Lung microvascular endothelial cell (primary cell): ENCODE data around the gene TRIM75. TPM values are rescaled to one million over a fixed set of nuclear protein-coding genes. Genes with fewer than 3 reads are reported as not detected.
A peak's percentile ranks its signal among the peaks of the same experiment; 100 is the strongest.
"Not testable (repeated sequence)": the region's sequence is repeated elsewhere in the genome, so short reads cannot be mapped to it uniquely, and the experiment has no call there.

ENCODE experiments used
- DNase-seq, 2 donors: peaks; one replicate each; pipeline versions ENCODE4 v3.0.0 to v3.0.0-alpha.2; 2010; ENCODE audit warnings: low read depth in 2 of 2
- total RNA-seq: library from RNA; depleted of rRNA; stranded (reverse); fragments of >200 nt; gene quantifications from 2 replicates; pipeline ENCODE4 v1.2.1, GENCODE V29; 2014

TRIM75 gene
- total RNA-seq, result not detected in 2 replicates

DNA sequence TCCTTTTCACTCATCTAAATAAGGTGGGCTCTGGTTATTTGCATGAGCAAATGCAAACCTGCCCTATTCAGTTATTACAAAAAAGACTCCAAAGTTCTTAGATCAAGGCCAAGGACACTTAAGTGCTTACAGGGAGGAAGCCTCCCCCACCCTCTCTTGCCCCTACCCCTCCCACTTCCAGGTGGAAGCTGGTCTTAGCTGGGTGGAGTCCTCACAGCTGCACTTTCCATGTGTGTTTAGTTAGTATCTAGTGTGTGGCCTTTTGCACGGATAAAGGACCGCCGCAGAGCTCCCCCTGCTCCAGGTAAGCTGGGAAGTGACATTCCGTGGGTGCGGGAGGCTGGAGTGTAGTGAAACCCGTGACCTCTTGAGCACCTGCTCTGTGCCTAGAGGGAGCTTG is at the start of gene TRIM75:
TSS of gene TRIM75 (plus strand) at position 222 of the 400 bp plus-strand sequence. CDS start 5,282 bp downstream, outside the sequence.
- DNase-seq, result no peak

DNA sequence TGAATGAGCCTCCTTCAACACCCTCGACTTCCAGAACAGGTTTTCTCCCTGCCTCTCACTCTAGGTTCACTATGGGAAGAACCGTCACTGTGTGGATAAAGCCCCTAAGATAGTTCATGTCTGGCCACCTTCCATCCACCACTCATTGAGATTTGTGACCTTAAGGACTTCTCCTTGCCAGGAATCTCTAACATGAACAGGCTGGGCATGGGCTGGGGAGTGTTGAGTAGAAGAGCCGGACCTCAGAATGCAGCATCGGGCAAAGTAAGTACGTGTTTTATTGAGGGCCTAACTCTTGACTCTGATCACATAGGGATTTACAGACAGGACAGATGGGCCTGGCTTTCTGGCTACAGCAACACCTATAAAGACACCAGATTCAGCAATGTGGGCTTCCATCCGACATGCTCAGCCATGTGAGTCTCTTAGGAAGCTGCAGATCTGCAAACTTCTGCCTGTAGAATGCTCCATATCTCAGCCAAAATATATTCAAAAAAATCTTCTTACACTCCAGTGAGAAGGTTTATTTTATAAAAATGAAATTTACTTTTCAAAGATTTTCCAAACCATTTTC is 48.2 kb upstream of the TRIM75 start:
- no peak for DNase-seq

DNA sequence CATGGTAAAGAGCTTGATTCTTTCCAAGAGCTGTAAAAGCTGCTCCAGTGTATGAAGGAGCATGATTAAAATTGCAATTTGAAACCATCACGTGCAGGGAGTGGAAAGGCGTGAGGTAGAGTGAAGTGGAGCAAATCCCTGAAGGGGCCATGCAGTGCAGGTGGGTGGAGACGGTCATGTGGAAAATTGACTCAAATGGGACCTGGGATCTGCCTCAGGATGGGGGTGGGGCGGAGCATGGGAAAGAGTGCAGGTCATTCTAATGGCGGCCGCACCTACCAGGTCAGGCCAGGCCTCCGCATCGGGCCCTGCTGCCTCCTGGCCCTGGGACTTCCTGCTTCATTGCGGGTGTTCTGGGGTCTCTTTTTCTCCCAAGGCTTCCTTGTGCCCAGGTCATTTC is 47.2 kb upstream of the TRIM75 start:
- DNase-seq, result no peak

DNA sequence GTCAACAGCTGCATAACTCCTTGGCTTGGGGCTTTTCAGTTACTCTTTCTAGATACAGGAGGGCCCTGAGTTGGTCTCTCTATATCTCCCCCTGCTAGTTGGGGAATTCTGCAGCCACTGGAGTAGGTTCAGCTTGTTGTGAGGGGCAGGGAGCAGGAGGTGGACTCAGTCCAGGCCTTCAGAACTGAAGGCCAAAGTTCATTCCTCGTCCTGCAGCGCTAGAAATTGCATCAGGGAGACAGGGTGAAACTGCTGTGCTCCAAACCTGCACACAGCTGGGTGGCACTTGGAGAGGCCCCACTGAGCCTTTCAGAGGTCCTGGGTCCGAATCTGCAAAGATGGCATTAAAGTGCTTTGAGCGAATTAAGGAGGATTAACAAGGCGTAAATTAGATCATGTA is 46.8 kb upstream of the TRIM75 start:
- DNase-seq, result no peak

DNA sequence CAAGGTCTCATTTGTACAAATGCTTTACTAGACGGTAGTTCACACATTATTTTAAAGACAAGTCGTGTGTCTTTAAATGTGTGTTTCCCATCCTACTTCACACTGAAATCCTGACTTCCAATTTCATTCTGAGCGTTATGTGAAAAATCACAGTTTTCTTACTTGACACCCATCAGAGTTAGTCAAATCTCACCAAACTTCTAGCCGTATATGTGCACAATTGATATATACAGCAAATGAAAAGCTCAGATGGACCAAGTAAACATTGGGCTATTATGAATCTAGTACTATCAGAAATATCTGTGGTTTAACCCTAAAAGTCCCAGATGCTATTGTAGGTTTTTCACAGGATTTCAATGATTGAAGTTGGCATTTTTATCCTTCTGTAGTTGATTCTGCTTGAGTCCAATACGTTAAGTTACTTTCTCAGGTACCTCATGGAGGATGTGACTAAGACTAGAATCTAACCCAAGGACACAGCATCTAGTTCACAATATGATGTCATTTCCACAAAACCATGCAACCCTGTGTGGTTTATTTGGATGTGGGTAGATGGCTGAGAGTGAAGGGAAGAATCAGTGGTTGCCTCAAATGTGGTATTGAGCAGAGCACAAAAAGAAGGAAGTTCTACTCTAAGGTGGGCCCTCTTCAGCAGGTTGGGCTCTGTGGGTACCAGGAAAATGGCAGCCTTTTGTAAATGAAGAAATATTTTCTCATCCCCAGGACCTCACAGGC is 44.0 kb upstream of the TRIM75 start:
- no peak for DNase-seq

DNA sequence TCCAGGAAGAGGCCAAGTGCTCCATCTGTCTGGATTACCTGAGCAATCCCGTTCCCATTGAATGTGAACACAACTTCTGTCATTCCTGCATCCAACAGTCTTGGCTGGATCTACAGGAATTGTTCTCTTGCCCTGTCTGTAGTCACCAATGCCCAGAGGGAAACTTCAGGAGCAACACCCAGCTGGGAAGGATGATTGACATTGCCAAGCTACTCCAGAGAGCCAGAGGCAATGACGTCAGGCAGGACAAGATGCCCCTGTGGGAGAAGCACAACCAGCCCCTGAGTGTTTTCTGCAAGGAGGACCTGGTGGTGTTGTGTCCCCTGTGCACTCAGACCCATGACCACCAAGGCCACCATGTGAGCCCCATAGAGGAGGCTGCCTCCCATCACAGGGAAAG is 43.2 kb upstream of the TRIM75 start:
- no peak for DNase-seq

DNA sequence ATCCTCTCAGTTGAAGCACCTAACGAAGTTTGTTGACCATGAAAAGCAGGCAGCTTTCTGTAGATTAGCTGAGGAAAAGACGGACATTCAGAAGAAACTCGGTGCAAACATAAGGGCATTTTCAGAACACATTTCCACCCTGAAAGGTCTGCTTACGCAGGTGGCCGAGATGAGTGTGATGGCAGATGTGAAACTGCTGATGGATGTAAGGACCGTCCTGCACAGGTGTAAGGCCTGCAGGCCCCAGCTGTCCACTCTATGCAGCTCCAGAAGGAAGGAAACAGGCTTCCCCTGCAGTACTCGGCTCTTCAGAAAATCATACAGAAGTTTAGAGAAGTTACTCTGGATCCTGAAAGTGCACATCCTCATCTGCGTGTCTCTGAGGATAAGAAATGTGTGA is 42.7 kb upstream of the TRIM75 start:
- DNase-seq, result no peak

DNA sequence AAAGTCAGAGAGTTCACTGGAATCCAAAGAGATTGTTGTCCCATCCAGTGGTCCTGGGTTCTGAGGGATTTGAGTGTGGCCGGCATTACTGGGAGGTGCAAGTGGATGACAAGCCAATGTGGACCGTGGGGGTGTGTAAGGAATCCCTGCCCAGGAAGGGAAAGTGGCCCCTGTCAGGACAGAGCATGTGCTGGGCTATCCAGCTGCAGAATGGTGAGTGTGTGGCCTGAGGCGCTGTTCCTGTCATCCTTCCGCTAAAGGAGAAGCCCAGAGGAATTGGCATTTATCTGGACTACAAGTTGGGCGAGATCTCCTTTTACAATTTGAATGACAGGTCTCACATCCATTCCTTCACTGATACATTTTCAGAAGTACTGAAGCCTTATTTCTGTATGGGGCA is 42.3 kb upstream of the TRIM75 start:
- DNase-seq, result no peak

DNA sequence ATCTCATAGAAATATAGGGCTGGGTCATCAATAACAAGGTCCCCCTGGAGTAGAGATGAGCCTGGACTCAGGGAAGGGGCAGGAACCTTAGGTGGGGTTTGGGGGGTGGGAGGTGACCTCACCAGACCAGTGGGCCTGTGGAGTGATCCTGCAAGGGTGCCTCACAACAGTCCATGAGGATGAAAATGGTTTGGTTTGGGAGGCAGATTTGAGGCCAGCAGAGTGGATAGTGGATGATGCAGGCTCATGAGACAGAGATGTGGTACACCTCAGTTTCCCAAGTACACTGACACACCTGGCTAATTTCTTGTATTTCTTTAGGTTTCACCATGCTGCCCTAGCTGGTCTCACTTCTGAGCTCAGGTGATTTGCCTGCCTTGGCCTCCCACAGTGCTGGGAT is 40.0 kb upstream of the TRIM75 start:
- no peak for DNase-seq

DNA sequence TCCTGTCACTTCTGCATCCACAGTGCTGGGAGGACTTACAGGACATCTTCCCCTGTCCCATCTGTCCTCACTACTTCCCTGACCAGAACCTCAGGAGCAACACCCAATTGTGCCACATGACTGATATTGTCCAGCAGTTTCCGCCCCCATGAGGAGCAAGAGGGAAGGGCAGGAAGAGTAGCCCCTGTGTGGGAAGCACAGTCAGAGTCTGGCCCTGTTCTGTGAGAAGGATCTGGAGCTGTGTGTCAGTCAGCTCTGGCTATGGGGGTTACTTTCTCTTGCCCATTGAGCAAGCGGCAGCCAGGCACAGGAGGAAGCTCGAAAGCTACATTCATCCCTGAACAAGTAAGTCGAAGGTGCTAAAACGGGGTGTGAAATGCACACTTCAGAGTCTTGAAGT is 36.7 kb upstream of the TRIM75 start:
- peak in 1 of 2 donors; percentile 1 for DNase-seq

DNA sequence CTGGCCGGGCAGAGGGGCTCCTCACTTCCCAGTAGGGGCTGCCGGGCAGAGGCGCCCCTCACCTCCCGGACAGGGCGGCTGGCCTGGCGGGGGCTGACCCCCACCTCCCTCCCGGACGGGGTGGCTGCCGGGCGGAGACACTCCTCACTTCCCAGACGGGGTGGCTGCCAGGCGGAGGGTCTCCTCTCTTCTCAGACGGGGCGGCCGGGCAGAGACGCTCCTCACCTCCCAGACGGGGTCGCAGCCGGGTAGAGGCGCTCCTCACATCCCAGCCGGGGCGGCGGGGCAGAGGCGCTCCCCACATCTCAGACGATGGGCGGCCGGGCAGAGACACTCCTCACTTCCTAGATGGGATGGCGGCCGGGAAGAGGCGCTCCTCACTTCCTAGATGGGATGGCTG is 33.7 kb upstream of the TRIM75 start:
- DNase-seq, result not testable (repeated sequence)

DNA sequence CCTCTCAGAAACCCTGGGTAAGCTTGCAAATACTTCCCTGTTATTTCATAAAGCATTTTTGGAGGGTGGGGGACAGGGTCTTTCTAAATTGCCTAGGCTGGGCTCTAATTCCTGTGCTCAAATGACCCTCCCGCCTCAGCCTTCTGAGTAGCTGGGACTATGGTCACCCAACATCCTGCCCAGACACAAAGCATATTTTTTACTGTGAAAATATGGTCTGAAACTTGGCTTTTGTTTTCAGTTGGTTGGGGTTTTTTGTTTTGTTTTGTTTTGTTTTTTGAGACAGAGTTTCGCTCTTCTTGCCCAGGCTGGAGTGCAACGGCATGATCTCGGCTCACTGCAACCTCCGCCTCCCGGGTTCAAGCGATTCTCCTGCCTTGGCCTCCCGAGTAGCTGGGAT is 27.9 kb upstream of the TRIM75 start:
- DNase-seq, result not testable (repeated sequence)

DNA sequence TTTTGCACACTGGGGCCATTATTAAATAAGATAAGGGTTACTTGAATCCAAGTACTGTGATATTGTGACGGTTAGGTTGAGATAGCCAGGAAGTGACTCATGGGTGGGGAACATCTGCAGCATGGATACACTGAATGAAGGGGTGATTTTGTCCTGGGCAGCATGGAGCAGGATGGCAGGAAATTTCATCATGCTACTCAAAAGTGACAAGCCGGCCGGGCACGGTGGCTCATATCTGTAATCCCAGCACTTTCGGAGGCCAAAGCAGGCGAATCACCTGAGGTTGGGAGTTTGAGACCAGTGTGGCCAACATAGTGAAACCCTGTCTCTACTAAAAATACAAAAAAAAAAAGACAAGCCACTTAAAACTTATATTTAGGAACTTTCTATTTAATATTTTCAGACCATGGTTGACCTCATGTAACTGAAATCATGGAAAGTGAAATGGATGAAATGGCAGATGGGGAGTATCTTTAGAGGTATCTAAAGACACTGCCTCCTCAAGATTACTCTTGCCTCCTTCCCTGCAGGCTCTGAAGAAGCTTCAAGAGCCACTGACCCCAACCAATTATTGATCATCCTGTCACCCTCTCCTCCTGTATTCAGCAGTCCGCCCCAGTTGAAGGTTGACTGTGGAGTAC is 25.8 kb upstream of the TRIM75 start:
- peak in 1 of 2 donors; percentile 4 for DNase-seq

DNA sequence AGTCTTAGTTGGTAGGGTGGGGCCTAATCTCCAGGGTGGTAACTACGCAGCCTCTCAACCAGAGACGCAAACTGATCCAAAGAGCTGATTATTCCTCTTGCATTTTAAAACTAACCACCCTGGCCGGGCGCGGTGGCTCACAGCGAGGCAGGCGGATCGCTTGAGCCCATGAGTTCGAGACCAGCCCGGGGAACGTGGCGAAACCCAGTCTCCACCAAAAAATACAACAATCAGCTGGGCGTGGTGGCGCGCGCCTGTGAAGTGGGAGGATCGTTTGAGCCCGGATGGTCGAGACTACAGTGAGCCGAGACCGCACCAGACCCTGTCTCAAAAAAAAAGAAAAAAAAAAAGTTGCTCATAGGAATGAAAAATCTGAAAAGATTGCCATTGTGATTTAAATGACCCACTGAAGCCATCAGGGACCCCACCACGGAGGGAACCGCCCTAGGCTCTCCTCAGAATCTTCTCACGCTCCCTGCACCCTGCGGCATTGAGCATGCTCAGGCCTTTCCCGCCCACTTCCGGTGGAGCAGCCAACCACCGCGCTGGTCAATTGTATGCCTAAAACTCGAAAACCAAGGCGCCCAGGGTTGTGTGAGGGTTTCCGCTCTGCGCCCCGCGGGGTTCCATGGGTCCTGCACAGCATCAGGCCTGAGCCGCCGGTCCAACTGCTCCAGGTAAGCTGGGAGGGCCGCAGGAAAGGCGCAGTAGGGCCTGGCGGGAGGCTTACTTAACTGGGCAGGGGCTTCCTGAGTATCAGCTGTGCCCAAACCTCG is 22.0 kb upstream of the TRIM75 start, which contains the start of gene TRIM60:
TSS of gene TRIM60 (plus strand) at position 564 of the 776 bp plus-strand sequence. CDS start 8,074 bp downstream, outside the sequence.
- DNase-seq, result no peak

DNA sequence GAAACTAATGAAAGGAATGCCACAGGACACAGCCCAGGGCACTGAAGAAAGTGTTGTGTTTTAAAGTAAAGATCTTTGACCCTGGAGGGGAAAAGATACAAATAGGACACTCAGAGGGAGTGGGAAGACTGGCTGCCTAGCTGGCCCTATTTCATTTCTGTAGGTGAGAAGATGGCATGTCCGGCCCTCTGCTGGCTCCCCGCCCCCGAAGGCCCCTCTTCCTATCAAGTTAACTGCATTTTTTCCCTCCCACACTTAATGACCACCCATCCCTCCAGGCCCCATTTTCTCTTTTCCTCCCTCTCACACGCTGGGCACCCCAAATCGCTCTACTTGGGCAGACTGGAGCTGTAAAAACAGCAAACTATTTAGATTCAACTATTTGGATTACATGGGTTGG is 5.5 kb upstream of the TRIM75 start:
- no peak for DNase-seq

DNA sequence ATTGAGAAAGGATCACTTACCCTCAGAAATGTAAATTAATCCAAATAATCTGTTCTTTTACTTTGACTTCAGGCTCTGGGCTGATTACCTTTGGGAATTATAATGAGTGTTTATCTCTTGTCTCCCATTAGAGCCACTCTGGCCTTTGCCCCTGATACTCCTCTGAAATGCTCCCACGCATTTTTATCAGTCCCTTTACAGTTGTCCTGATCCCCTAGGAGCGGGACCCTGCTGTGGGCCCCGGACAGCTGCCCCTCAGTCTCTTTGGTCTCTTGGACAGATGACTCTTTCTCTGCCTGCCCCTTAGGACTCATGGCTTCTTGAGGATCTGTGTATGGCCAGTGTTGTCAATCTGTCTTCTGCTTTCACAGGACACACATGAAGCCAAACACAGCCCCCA is 1.0 kb upstream of the TRIM75 start:
- DNase-seq, result no peak

DNA sequence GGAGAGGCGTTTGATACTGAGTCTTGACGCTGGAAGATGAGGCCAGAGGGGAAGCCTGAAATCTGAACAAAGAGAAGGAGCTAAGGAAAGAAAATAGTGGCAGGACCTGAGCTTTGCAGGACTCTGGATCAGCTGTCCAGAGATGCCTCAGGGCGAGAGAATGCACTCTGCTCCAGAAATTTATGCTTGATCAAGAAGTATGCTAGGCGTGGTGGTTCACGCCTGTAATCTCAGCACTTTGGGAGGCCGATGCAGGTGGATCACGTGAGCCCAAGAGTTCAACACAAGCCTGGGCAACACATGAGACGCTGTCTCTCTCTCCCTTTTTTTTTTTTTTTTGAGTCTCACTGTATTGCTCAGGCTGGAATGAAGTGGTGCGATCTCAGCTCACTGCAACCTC is 1.9 kb downstream of the TRIM75 start:
- DNase-seq, result no peak

DNA sequence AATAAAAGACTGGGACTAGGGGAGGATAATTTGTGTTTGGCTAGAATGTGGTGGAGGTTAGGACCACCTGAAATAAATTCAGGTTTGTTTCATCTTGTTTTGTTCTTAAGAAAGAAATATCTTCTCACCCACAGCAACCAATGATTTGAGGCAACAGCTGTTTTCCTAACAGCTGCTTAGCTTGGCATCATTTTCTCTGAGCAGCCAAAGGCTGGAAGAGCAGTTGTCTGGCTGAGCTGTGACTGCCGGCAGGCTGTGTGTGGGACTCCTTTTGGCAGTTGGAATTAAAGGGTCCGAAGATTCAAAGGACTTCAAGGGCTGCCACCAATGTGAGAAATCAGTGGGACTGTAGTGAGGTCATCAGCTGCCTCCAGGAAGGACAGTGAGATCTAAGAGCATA is 5.0 kb downstream of the TRIM75 start:
- DNase-seq, result no peak

DNA sequence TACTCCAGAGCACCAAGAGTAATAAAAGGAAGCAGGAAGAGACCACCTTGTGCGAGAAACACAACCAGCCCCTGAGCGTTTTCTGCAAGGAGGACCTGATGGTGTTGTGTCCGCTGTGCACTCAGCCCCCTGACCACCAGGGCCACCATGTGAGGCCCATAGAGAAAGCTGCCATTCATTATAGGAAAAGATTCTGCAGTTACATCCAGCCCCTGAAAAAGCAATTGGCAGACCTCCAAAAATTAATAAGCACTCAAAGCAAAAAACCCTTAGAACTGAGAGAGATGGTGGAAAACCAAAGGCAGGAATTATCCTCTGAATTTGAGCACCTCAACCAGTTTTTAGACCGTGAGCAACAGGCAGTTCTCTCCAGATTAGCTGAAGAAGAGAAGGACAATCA is 5.7 kb downstream of the TRIM75 start:
- no peak for DNase-seq

DNA sequence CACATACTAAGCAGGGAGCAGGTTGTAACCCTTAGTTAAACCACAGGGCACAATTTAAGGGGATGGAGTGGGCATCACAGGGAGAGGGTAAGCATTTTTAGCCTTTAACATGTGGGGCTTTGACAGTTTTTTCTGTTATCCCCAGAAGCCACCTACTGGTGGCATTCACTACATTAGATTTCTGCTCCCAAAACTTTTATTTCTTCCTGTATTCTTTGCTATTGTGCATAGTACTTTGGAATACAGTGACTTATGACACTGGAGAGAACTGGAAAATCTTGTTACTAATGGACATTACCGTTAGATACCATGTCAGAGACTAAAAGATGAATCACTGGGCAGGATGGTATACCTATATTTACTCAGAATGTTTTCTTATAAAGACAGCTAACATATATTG is 7.3 kb downstream of the TRIM75 start:
- DNase-seq, result no peak

DNA sequence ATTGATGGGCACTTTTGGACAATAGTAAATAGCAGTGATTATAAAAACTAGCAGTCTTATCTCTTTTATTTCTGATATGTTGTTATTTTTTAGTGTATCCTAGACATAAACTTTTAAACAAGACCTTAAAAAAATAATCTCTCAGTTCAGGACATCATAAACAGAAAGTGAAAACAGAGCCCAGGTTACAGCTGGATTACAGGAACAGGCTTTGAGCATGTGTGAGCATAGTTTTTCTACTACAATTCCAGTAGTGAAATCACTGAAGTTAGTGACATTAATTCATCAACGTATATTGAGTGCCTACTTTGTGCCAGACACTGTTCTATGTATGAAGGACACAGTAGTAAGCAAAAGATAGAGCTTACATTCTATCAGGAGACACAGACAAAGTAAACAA is 16.9 kb downstream of the TRIM75 start:
- no peak for DNase-seq

DNA sequence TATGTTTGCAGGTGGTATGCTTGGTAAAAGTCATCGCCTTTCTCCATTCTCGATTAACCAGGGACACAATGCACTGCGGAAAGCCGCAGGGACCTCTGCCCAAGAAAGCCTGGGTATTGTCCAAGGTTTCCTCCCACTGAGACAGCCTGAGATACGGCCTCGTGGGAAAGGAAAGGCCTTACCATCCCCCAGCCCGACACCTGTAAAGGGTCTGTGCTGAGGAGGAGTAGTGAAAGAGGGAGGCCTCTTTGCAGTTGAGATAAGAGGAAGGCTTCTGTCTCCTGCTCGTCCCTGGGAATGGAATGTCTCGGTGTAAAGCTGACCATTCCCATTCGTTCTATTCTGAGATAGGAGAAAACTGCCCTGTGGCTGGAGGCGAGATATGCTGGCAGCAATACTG is 19.7 kb downstream of the TRIM75 start:
- DNase-seq, result not testable (repeated sequence)
